Tibial nerve (tissue), 3 donors: ENCODE measurements around the gene AFM.

Experiments used
- CTCF ChIP-seq, 5 experiments: fragments of 200-600 bp in 3 of 5; fragments of 450-650 bp in 2 of 5; sonication (generic) in 3 of 5; IDR thresholded peaks; one replicate each; pipeline ENCODE4 v1.5.1; 2016 to 2019; ENCODE audit warnings: antibody characterized with exemption in 5 of 5, mild to moderate bottlenecking in 3 of 5, moderate library complexity in 2 of 5
- POLR2A ChIP-seq, 2 donors: fragments of 450-650 bp; IDR thresholded peaks; one replicate each; pipeline ENCODE4 v1.6.1; 2017; ENCODE audit warnings: antibody characterized with exemption in 2 of 2, mild to moderate bottlenecking in 2 of 2, moderate library complexity in 2 of 2

GRCh38 chr4:73452953-73453700 lies 28.4 kb upstream of the AFM start:
- no peak for TF ChIP-seq CTCF (IDR thresholded peaks at IDR 0.05)
- TF ChIP-seq POLR2A (IDR thresholded peaks at IDR 0.05), result no peak
